DND-41 (cell line): ENCODE results near the gene COX7A2L.

Experiments
- EZH2 ChIP-seq: IDR thresholded peaks from 3 replicates; pipeline ENCODE4 v1.6.1; 2012; ENCODE audit warnings: borderline replicate concordance, low read depth, mild to moderate bottlenecking, moderate library complexity, low read length, inconsistent platforms; ENCODE audit not compliant: severe bottlenecking
- TF ChIP-seq, protein P1 (sequence below): IDR thresholded peaks from 2 replicates; pipeline ENCODE4 v1.5.1; 2012; ENCODE audit warnings: borderline replicate concordance, low read length, moderate library complexity, mild to moderate bottlenecking; ENCODE audit not compliant: poor library complexity, severe bottlenecking; ENCODE audit errors: extremely low read depth

DNA sequence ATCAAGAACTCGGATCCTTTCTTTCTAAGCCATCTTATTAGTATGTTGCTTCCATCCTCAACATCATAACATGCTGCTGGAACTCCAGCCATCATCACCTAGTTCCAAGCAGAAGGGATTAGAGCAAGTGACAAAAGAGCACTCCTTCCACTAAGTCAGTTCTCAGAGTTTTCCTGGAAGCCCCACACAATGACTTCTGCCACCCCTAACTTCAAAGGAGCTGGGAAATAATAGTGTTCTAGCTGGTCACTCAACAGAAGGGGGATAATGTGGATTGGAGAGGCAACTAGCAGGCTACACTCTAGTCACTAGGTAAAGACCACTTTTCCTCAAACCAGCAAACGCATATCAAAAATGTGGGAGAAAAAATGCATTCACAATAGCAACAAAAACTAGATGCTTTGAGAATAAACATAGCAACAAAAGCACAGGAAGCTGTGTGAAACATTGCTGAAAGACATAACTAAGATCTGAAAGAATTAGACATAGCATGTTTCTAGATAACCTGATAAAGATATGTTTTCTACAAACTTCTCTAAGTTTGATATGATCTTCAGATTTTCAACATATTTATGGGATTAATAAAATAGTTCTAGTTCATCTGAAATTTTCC is 39.5 kb downstream of the COX7A2L start:
- TF ChIP-seq, protein P1, sequence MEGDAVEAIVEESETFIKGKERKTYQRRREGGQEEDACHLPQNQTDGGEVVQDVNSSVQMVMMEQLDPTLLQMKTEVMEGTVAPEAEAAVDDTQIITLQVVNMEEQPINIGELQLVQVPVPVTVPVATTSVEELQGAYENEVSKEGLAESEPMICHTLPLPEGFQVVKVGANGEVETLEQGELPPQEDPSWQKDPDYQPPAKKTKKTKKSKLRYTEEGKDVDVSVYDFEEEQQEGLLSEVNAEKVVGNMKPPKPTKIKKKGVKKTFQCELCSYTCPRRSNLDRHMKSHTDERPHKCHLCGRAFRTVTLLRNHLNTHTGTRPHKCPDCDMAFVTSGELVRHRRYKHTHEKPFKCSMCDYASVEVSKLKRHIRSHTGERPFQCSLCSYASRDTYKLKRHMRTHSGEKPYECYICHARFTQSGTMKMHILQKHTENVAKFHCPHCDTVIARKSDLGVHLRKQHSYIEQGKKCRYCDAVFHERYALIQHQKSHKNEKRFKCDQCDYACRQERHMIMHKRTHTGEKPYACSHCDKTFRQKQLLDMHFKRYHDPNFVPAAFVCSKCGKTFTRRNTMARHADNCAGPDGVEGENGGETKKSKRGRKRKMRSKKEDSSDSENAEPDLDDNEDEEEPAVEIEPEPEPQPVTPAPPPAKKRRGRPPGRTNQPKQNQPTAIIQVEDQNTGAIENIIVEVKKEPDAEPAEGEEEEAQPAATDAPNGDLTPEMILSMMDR: no peak
- TF ChIP-seq EZH2: no peak
